GM12878 (cell line): ENCODE results near the gene SLC38A5.

Source experiments
- CHD1 ChIP-seq: IDR thresholded peaks from 2 replicates; pipeline ENCODE4 v1.6.1; 2012; ENCODE audit warnings: low read depth, low read length, improper control_type of control experiment
- CTCF ChIP-seq, 3 experiments: IDR thresholded peaks in 2 of 3; conservative IDR thresholded peaks in 1 of 3; 2 replicates each; pipeline ENCODE4 v1.5.1; 2011; ENCODE audit warnings: low read depth in 3 of 3, low read length in 3 of 3, mild to moderate bottlenecking in 3 of 3, control low read depth in 2 of 3, moderate library complexity in 2 of 3, inconsistent platforms in 1 of 3, mixed read lengths in 1 of 3; ENCODE audit not compliant: control insufficient read depth in 2 of 3, insufficient read depth in 1 of 3; ENCODE audit errors: extremely low read depth in 1 of 3
- EGR1 ChIP-seq, 2 experiments: IDR thresholded peaks; 1 replicate in 1 of 2; 2 replicates in 1 of 2; pipeline ENCODE4 v1.6.1; 2011 to 2012; ENCODE audit warnings: low read depth in 2 of 2, low read length in 2 of 2, borderline replicate concordance in 1 of 2, mild to moderate bottlenecking in 1 of 2, moderate library complexity in 1 of 2
- EP300 ChIP-seq, 2 experiments: fragments of 150-350 bp in 1 of 2; IDR thresholded peaks; 2 replicates each; pipeline ENCODE4 v1.6.1; 2011 to 2012; ENCODE audit warnings: low read depth in 2 of 2, low read length in 2 of 2, borderline replicate concordance in 1 of 2, improper control_type of control experiment in 1 of 2, inconsistent platforms in 1 of 2; ENCODE audit not compliant: control insufficient read depth in 1 of 2
- FOXM1 ChIP-seq: IDR thresholded peaks from 2 replicates; pipeline ENCODE4 v1.6.1; 2012; ENCODE audit warnings: low read depth, mild to moderate bottlenecking, inconsistent platforms, low read length, moderate library complexity
- HDAC2 ChIP-seq: fragments of 200-600 bp; sonication (generic); IDR thresholded peaks from 2 replicates; pipeline ENCODE4 v1.6.1; 2017
- PAX8 ChIP-seq: fragments of 450-650 bp; IDR thresholded peaks from 2 replicates; pipeline ENCODE4 v1.6.1; 2017; ENCODE audit warnings: mild to moderate bottlenecking, moderate library complexity
- POLR2A ChIP-seq: IDR thresholded peaks from 2 replicates; pipeline ENCODE4 v1.6.1; 2011; ENCODE audit warnings: low read depth, mild to moderate bottlenecking, low read length
- TAF1 ChIP-seq: IDR thresholded peaks from 2 replicates; pipeline ENCODE4 v1.6.1; 2011; ENCODE audit warnings: mild to moderate bottlenecking, low read depth, low read length, borderline replicate concordance
- TCF7 ChIP-seq: IDR thresholded peaks from 2 replicates; pipeline ENCODE4 v1.6.1; 2014; ENCODE audit warnings: antibody characterized with exemption, borderline replicate concordance
- USF1 ChIP-seq: IDR thresholded peaks from 2 replicates; pipeline ENCODE4 v1.6.1; 2011; ENCODE audit warnings: borderline replicate concordance, low read depth, mild to moderate bottlenecking, moderate library complexity, mixed read lengths, low read length; ENCODE audit not compliant: insufficient read depth; ENCODE audit errors: extremely low read length

- TF ChIP-seq HDAC2 = no peak
- TF ChIP-seq POLR2A = no peak
- no peak for TF ChIP-seq USF1
- no peak for TF ChIP-seq CTCF (IDR thresholded peaks at IDR 0.05 in 2 of 3, conservative IDR thresholded peaks at IDR 0.05 in 1 of 3; ENCODE audit: control insufficient read depth in 2 of 3, extremely low read depth in 1 of 3, insufficient read depth in 1 of 3, low read depth in 3 of 3, low read length in 3 of 3)
- no peak for TF ChIP-seq EGR1 (IDR thresholded peaks at IDR 0.05; ENCODE audit: borderline replicate concordance in 1 of 2, low read depth in 2 of 2, low read length in 2 of 2)
- TF ChIP-seq EP300 (IDR thresholded peaks at IDR 0.05; ENCODE audit: borderline replicate concordance in 1 of 2, control insufficient read depth in 1 of 2, low read depth in 2 of 2, low read length in 2 of 2) = no peak
- no peak for TF ChIP-seq CHD1
- TF ChIP-seq TAF1 = no peak
- no peak for TF ChIP-seq TCF7
- TF ChIP-seq PAX8 = no peak
- no peak for TF ChIP-seq FOXM1
These were observed 10.0 kb downstream of the SLC38A5 start for GRCh38 chrX:48460031-48460430.
